ENCODE data around the gene MAMLD1.
A peak's percentile ranks its signal among the peaks of the same experiment; 100 is the strongest.

Gene MAMLD1

DNA sequence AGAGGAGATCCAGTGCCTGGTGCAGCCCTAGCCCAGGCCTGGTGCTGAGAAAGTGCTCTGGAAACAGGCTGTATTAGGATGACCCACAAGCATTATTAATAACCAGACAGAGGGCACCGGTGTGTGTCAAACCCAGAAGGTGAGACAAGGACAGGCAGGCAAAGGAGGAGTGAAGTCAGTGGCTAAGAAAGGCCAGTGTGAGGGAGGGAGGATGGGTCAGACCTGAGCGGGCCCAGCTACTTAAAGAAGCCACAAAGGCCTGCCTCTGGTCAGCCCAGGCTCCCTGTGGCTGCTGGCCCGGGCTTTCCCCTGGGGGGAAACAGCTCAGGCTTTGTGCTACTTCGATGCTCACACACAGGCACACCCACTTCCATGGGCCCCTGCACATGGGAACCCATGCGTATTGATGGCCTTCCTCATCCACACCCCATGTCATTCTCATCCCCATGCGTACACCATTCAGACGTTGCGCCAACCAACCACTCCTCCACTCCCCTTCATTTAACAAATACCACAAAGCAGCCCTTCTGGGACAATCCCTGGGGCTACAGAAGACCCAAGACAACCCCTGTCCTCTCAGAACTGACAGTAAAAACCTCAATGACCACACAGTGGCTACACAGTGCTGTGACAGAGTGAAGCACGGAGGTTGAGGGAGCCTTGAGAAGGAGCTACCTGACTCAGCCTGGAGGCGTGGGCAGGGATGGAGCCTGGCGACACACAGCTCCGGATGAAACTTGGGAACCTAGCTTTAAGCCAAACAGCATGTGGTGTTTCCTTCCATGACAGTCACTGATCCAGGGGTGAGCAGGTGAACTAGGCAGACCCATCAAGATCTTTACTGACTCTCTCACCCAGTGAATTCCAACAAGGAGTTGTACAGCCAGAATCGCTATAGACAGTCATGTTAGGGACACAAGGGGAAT lies 180.4 kb downstream of the MAMLD1 start:
- no peak for DNase-seq

DNA sequence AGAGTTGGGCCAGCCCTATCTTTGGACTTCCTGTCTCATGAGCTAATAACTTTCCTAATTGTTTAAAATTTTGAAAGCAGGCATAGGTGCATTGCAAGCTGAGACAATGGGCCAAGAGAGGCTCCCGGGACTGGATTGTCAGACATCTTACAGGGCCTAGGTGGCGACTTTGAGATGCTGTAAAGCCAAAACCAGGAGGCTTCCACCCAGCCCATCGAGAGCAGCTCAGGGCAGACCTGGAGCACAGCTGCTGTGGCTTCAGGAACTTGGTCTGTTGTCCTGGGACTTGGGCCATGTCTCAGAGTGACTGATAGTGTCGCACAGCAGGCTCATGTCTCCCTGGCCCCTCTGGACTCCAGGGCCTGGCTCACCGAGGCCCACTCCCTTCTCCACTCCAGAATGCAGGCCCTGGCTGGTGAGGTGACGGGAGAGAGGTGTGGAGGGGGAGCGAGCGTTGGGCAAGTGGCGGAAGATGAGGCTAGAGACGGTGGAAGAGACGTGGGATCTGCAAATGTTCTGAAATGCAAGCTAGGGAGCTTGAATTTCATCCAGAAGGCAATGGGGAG lies 181.2 kb downstream of the MAMLD1 start:
- no peak for DNase-seq

DNA sequence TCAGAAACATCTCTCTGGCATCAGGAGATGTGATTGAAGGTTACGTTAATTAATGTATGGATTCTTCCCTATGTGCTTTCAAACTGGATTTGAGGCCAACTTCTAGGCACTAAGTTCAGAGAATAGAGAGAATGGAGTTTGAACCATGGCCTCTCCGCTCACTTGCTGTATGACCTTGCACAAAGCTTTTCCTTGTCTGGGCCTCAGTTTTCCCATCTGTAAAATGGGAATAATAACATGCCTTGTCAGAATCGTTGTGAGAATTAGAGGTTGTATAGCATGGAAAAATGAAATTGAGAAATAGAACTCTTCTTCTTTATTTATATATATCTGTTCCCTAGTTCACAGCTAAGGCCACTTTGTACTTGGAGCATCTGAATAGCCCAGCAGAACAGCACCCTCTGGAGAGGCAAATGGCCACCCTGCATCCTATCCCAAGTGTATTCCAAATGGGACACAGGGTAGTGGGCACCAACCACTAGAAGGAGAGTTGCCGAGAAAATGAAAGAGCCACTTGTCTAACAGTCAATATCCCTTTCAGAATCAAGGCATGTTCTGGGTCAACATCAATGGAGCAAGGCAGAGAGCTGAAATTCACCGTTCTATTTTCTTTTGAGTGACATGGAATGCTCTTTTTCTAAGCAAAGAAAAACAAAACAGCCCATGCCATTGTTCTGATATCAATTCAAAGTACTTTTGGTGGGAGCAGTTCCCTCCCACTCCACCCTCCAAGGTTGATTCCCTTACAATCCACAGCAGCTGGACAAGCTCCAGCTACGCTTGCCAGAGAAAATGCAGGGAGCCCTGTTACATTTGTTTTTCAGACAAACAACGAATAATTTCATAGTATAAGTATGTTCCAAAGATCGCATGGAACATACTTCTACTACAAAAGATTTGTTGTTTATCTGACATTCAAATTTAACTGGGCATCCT lies 182.0 kb downstream of the MAMLD1 start:
- DNase-seq: no peak

DNA sequence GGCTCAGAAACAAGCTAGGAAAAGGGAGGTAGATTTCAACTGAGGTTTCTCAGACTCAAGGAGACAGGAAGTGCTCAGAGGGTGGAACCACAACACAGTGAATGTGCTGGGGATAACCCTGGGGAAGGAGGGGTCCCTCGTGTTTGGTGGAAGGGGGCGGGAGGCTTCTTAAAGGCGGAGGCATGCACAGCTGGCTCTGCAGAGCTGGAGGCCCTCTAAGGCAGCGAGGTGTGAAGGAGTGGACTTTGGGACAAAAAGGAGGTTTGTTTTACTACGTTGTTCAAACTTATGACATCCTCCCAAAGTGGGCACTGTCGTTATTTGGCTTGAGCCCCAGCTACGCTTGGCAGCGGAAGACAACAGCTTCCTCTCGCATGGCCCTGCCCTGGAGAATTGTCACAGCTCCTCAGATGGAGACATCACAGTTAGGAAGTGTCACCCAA lies 183.6 kb downstream of the MAMLD1 start:
- DNase-seq: no peak

DNA sequence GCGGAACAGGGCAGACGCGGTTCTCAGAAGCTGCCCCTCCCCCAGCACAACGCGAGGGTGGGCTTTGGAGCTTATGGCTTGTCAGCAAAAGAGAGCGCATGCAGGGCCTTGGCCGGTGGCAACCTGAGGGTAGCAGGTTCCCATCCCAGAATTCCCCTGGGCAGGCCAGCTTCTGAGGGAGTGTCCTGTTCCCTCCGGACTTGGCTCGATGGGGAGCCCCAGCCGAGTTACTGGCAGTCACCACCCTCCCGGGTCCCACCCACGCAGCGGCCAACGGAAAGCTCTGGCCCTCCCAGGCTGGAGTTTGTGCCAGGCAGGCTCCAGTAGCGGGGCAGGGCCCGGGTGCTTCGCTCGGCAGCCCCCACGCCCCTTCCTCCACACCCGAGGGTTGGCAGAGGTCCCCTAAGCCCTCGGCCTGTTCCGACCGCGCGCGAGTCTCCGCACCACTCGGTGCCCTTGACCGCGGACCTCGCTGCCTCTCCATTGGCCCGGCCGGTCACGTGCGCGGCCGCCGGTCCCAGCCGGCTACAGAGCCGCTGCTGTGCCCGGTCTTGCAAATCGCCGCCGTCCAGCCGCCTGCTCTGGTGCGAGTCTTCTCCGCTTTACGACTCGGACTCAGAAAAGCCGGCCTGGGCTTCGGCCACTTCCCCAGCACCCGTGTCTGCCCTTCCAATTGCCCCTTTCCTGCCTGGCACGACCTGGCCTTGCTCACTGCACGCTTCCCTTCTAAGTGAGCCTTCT lies 184.4 kb downstream of the MAMLD1 start:
- peak; percentile 67 for DNase-seq

DNA sequence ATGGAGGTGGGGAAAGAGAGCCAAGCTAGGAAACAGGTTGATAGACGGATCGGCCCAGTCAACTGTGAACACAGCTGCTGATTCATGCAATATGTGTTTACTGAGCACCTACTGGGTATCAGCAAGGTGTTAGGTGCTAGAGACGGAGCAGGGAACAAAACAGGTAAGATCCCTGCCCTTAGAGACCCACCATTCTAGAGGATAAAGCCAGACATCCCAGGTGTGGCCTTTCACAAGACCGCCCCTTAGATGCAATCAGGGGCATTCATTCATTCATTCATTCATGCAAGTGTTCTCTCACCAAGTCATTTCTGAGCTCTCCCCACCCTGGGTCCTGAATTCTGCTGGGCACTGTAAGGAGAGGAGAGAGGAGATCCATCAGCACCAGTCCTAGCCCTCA lies 185.1 kb downstream of the MAMLD1 start:
- DNase-seq: no peak

DNA sequence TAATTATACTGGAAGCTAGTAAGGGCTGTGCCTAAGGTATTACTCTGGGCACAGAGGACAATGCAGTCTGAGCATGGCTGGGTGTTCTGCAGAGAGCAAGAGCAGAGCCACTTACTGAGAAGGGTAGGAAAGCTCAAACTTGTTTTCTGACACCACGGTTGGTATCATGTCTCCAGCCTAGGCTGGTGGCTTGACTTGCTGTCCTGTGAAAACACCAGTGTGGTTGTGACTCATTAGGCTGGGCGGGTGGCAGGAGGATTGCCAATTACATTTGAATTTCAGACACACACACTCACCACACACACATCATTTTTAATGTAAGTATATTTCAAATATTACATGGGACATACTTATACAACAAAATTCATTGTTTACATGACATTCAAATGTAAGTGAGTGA lies 185.6 kb downstream of the MAMLD1 start:
- no peak for DNase-seq

DNA sequence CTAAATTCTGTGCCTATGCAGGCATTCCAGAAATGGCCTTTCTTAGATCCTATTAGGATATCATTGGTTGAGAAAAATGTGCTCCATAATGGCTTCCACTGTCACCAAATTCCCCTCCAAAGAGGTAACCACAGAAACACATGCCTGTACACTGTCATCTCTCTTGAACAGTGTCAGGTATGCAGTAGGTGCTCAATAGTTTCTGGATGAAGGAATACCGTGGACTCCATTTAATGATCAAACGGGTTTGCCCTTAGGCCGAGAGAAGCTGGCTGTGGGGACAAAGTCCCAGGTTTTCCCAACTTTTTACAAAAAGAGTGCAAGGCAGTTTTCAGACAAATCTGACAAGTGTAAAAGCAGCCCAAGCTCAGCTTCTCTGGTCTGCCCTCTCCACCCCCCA lies 188.8 kb downstream of the MAMLD1 start:
- DNase-seq: no peak

DNA sequence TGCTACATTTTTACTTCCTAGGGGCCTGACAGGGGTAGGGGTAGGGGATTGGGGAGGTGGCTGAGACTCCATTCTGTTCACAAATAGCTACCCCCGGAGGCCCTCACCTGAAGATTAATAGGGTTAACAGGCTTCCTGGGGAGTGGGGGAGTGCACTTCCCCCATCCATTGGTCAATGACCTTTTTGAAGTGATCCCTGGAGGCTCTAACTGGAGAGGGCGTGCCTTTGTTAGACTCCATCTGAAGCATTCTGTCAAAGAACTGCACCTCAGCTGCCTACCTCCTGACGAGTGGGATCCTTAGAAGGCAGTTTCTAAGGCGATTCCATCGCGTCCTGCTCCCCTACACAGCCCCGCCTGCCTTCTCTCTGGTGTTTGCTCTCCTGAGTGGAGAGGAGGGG lies 195.3 kb downstream of the MAMLD1 start:
- no peak for DNase-seq
